Epithelial cell of umbilical artery (primary cell): ENCODE data around the gene ATP9B. TPM values are rescaled to one million over a fixed set of nuclear protein-coding genes. Genes with fewer than 3 reads are reported as not detected.

ENCODE experiments used
- total RNA-seq: library from RNA; depleted of rRNA; stranded (reverse); fragments of >200 nt; gene quantifications from 2 replicates; pipeline ENCODE4 v1.2.3, GENCODE V29; 2014

The ATP9B gene
- total RNA-seq = 17.5 and 19.5 TPM in 2 replicates

DNA sequence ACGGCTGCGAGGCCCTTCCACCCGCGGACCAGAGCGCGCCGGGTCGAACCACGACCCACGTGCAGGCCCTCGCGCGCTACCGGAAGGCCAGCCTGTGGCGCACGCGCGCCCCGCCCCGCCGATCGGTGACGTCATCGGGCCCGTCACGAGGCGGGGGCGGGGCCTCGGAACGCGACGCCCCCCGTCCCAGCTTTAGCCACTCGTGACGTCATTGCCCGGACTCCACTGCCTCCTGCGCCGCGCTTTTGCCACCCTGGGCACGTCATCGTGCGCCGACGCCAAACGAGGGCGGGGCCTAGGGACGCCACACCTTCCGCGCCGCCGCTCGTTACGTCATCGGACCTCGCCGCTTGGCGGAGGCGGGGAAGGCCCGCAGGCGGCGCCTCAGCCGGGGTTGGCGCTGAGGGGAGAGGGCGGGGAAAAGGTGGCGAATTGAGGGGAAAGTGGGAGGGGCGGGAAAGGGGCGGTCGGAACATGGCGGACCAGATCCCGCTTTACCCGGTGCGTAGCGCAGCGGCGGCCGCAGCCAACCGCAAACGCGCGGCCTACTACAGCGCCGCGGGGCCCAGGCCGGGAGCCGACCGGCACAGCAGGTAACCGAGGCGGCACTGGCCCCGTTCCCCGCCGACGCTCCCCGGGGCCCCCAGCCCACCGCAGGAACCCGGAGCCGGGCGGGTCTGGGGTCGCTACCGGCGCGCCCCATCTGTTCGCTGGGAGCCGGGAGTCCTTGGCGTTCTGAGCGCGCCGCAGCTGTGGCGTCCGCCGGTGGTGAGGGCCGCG is at the start of gene ATP9B:
TSS of gene ATP9B (plus strand) at position 458 of the 780 bp plus-strand sequence. CDS start at position 475, 17 bp downstream.

DNA sequence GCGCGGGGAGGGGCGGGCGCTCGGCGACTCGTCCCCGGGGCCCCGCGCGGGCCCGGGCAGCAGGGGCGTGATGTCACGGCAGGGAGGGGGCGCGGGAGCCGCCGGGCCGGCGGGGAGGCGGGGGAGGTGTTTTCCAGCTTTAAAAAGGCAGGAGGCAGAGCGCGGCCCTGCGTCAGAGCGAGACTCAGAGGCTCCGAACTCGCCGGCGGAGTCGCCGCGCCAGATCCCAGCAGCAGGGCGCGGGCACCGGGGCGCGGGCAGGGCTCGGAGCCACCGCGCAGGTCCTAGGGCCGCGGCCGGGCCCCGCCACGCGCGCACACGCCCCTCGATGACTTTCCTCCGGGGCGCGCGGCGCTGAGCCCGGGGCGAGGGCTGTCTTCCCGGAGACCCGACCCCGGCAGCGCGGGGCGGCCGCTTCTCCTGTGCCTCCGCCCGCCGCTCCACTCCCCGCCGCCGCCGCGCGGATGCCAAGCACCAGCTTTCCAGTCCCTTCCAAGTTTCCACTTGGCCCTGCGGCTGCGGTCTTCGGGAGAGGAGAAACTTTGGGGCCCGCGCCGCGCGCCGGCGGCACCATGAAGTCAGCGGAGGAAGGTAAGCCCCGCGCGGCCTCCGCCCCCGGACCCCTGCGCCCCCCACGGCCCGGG is 326.7 kb downstream of the ATP9B start, which contains the start of gene NFATC1:
TSS of gene NFATC1 (plus strand) at position 170 of the 644 bp plus-strand sequence. CDS start at position 465, 295 bp downstream.

Other genes starting within 250 kb of the ATP9B start
- not detected in 2 replicates for gene SALL3, start 89.6 kb upstream of the ATP9B start, total RNA-seq